ENCODE data around the gene COMMD7.

COMMD7 gene

DNA sequence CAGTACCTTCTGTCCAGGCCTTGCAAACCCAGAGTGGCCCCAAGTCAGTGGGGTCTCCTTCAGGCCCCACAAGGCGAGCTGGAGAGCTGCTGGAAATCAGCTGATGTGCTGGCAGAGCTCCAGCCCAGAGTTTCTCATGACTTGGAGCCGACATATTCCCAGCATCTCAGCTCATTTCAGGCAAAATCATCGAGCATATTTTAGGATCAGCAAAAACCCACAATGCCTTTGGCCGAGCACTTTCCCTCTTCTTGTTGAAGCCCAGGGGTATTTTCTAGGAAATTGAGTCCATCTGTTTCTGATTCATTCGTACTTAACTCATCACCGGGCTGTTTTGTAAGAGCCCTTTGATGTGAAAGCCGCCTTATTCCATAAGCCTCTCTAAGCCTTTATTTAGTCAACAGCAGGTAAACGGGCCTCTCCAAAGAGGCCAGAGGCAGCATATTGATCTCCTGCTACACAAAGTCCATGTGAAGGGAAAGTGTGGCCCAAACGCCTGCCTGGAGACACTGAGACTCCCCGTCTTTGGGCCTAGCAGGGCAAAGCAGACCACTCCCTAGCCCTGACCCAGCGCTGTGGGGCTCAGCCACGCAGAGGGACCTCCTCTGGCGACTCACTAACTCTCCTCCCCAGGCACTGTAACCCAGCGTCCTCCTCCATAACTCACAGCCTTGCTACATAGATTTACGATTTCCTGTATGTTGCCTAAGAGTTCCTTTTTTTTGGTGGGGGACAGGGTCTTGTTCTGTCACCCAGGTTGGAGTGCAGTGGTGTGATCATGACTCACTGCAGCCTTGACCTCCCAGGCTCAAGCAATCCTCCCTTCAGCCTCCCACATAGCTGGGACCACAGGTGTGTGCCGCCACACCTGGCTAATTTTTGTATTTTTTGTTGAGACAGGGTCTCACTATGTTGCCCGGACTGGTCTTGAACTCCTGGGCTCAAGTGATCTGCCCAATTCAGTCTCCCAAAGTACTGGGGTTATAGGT is 57.4 kb downstream of the COMMD7 start:
- no peak overlapping the region for H3K27ac Mint-ChIP-seq
- H3K9me3 Mint-ChIP-seq: no peaks in the 10 kb centered on the region
- H3K4me3 Mint-ChIP-seq: no peak overlapping the region
- no peaks in the 10 kb centered on the region for H3K36me3 Mint-ChIP-seq
- DNase-seq: no peak
- CTCF ChIA-PET: interaction anchor here (0.7 to 1.9 kb wide), 2 partner anchors 87 to 92 kb away, joined by 3 to 7 read pairs; no protein-coding TSS in a partner anchor
- peaks cover 3% of the 10 kb centered on the region for H3K27me3 Mint-ChIP-seq
- peaks cover 14% of the 10 kb centered on the region for H3K4me1 Mint-ChIP-seq

DNA sequence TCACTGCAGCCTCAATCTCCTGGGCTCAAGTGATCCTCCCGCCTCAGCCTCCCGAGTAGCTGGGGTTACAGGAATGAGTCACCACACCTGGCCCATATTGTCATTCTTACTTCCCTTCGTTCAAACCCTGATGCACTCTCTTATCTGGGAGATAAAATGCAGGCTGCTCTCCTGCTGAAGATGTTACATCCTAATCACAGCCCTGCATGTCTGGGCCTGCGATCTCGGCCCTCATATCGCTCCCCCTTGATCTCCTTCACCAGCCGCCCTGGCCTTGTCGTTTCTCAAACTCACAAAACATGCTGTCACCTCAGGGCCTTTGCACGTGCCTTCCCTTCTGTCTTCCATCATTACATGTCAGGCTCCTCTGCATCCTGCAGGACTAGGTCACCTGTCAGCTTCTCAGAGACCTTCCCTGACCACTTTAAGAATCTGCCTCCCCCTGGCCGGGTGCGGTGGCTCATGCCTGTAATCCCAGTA is 60.7 kb downstream of the COMMD7 start:
- CTCF ChIA-PET: interaction anchor here (0.6 kb wide), 1 partner anchor 149 kb away, joined by 3 read pairs; no protein-coding TSS in a partner anchor
- Mint-ChIP-seq H3K27me3 (peaks cover 8% of the 10 kb centered on the region), H3K27ac (no peak overlapping the region), H3K36me3 (no peaks in the 10 kb centered on the region), H3K4me3 (no peak overlapping the region), H3K4me1 (peaks cover 21% of the 10 kb centered on the region), H3K9me3 (no peaks in the 10 kb centered on the region)
- no peak for DNase-seq

GRCh38 chr20:32681175-32682084 is 61.8 kb downstream of the COMMD7 start:
- peak; percentile 31 for DNase-seq
- CTCF ChIA-PET: interaction anchor here (1.1 to 14.1 kb wide), 4 partner anchors 55 to 95 kb away, joined by 3 to 363 read pairs (median 5); no protein-coding TSS in a partner anchor
- H3K9me3 Mint-ChIP-seq: no peaks in the 10 kb centered on the region
- H3K4me1 Mint-ChIP-seq: peaks cover 25% of the 10 kb centered on the region
- H3K36me3 Mint-ChIP-seq: no peaks in the 10 kb centered on the region
- peaks cover 8% of the 10 kb centered on the region for H3K27me3 Mint-ChIP-seq
- H3K27ac Mint-ChIP-seq: no peak overlapping the region
- H3K4me3 Mint-ChIP-seq: no peak overlapping the region

- Mint-ChIP-seq H3K9me3 (no peaks in the 10 kb centered on the region), H3K27me3 (peaks cover 8% of the 10 kb centered on the region), H3K36me3 (no peaks in the 10 kb centered on the region), H3K4me3 (no peak overlapping the region), H3K4me1 (peaks cover 26% of the 10 kb centered on the region), H3K27ac (no peak overlapping the region)
- DNase-seq: no peak
- CTCF ChIA-PET: interaction anchor here (1.1 to 14.1 kb wide), 4 partner anchors 56 to 96 kb away, joined by 3 to 363 read pairs (median 5); no protein-coding TSS in a partner anchor
Observed at GRCh38 chr20:32680544-32681174, 62.6 kb downstream of the COMMD7 start.

- Mint-ChIP-seq H3K4me3 (no peak overlapping the region), H3K4me1 (peaks cover 36% of the 10 kb centered on the region), H3K27ac (no peak overlapping the region), H3K9me3 (no peaks in the 10 kb centered on the region), H3K36me3 (no peaks in the 10 kb centered on the region), H3K27me3 (peaks cover 8% of the 10 kb centered on the region)
- CTCF ChIA-PET: interaction anchor here (14.1 kb wide), 1 partner anchor 98 kb away, joined by 363 read pairs; no protein-coding TSS in a partner anchor
- DNase-seq: no peak
Observed at GRCh38 chr20:32678948-32679347, 64.3 kb downstream of the COMMD7 start.

DNA sequence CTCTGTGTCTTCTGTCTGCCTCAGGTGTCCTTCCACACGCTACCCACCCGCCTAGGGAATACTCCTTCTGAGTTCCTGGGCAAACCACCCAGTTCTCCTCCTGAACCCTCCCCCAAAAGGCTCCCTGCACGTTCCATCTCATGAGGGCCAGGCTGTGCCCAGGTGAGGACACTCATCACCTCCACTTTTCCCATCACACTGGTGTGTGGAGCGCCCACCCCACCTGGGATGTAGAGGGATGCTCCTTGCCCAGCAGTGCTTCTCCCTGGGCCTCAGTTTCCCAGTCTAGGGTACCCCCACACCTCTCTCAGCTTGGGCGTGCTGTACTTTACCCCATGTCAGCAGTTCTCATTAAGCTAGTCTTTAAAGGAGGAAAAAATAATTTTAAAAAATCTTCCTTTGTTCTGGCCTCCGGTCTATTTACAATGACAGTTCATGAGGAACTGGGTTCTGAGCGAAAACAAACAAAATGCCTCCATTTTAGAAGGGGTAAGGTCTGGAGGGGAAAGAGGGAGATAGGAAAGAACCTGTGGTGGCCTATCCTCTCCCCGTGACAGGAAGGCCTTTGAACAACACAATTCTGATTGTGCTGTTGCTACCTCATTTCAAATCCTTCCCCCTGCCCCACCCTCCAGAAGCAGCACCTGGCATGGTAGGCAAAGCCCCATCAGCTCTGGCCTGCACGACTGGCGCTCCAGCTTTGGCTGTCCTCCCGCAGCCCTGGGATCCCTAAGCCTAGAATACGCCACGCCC is 67.9 kb downstream of the COMMD7 start:
- Mint-ChIP-seq H3K4me3 (no peak overlapping the region), H3K36me3 (no peaks in the 10 kb centered on the region), H3K27me3 (peaks cover 15% of the 10 kb centered on the region), H3K27ac (no peak overlapping the region), H3K9me3 (no peaks in the 10 kb centered on the region), H3K4me1 (peaks cover 31% of the 10 kb centered on the region)
- no peak for DNase-seq
- CTCF ChIA-PET: interaction anchor here (1.0 to 14.1 kb wide), 8 partner anchors 61 to 270 kb away, joined by 3 to 363 read pairs (median 4); no protein-coding TSS in a partner anchor

DNA sequence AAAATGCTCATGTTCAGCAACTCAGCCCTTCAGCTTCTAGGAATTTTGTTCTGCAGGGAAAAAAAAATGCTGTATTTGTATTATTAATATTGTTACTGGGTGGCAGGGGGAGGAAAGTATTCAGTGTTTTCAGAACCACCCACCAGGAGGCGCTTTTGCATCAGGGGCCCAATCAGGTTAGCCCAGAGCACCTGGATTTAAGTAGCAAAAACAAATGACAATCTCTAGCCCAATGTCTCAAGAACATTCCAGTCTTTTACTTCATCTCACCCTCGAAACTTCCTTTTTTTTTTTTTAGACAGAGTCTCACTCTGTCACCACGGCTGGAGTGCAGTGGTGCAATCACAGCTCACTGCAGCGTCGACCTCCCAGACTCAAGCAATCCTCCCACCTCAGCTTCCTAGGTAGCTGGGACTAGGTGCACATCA is 68.9 kb downstream of the COMMD7 start:
- H3K9me3 Mint-ChIP-seq: no peaks in the 10 kb centered on the region
- no peak overlapping the region for H3K27ac Mint-ChIP-seq
- CTCF ChIA-PET: interaction anchor here (0.7 to 14.1 kb wide), 15 partner anchors 16 to 422 kb away, joined by 3 to 363 read pairs (median 4); partner anchors contain the start of gene DNMT3B
- no peaks in the 10 kb centered on the region for H3K36me3 Mint-ChIP-seq
- peaks cover 11% of the 10 kb centered on the region for H3K27me3 Mint-ChIP-seq
- peak; percentile 84 for DNase-seq
- peaks cover 31% of the 10 kb centered on the region for H3K4me1 Mint-ChIP-seq
- no peak overlapping the region for H3K4me3 Mint-ChIP-seq

DNA sequence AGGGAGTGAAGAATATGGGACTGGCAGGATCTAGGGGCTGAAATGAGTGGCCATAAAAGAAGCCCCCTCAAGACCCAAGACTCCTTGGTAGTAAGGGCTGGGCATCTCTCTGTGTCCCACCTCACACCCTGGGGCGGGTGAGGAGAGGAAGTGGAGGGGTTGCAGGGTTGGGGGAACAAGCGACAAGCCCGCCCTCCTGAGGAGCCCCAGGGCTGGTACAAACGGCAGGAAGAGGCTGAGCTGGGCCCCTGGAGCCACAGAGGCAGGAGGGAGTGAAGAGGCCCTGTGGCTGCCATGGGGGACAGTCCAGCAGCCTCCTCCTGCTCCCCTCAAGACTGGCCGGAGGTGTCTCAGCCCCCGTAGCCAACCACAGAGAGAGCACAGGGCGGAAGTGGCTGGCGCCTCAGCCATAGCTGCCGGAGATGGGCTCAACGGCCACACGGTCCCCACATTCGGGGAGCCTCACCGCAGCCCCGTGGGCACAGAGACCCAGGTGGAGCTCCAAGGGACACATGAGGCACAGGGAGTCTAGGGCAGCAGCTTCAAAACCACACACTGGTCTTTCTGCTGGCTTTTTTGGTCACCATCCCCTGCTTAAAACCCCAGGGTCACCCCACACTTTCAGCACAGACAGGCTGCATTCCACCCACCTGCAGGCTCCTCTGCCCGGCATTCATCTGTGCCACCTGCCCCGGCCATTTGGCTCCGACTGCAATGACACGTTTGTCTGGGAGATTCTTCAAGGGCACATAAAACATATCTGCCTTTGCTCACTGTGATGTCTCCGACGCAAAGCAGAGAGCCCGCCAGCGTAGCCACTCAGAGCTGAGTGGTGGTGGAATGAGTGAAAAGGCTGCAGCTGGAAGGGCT is 70.0 kb downstream of the COMMD7 start:
- H3K4me1 Mint-ChIP-seq: peaks cover 31% of the 10 kb centered on the region
- CTCF ChIA-PET: interaction anchor here (0.5 to 14.1 kb wide), 21 partner anchors 13 to 423 kb away, joined by 3 to 363 read pairs (median 4); partner anchors contain the start of gene DNMT3B
- no peak overlapping the region for H3K4me3 Mint-ChIP-seq
- H3K9me3 Mint-ChIP-seq: no peaks in the 10 kb centered on the region
- H3K27ac Mint-ChIP-seq: peak overlapping the region; percentile 49
- H3K27me3 Mint-ChIP-seq: peaks cover 11% of the 10 kb centered on the region
- no peaks in the 10 kb centered on the region for H3K36me3 Mint-ChIP-seq
- DNase-seq: peak; percentile 49

- no peaks in the 10 kb centered on the region for H3K36me3 Mint-ChIP-seq
- H3K9me3 Mint-ChIP-seq: no peaks in the 10 kb centered on the region
- H3K4me3 Mint-ChIP-seq: no peak overlapping the region
- H3K27ac Mint-ChIP-seq: peak overlapping the region; percentile 13
- H3K27me3 Mint-ChIP-seq: peaks cover 11% of the 10 kb centered on the region
- CTCF ChIA-PET: interaction anchor here (0.8 to 14.1 kb wide), 10 partner anchors 12 to 171 kb away, joined by 3 to 363 read pairs (median 4); no protein-coding TSS in a partner anchor
- H3K4me1 Mint-ChIP-seq: peaks cover 27% of the 10 kb centered on the region
- no peak for DNase-seq
Observed at GRCh38 chr20:32672394-32672981, 70.8 kb downstream of the COMMD7 start.

GRCh38 chr20:32670773-32671455 is 72.4 kb downstream of the COMMD7 start:
- CTCF ChIA-PET: interaction anchor here (14.1 kb wide), 1 partner anchor 106 kb away, joined by 363 read pairs; no protein-coding TSS in a partner anchor
- no peaks in the 10 kb centered on the region for H3K36me3 Mint-ChIP-seq

DNA sequence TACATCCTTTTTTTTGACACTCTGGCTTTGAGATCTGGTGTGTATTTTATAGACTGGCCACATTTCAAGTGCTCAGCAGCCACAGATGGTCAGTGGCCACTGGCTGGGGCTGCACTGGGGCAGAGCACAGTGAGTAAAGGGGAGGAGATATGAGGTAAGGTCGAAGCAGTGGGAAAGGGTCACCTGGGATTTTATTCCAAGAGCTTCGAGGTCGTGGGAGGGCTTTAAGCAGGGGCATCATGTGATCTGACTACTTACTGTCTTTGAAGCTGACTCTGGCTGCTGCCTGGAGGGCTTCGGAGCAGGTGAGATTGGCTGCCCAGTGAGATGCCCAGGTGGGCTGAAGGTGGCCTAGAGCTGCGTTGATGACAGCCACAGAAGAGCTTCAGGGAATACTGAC is 76.2 kb downstream of the COMMD7 start:
- no peak for DNase-seq
- H3K27me3 Mint-ChIP-seq: no peaks in the 10 kb centered on the region
- CTCF ChIA-PET: interaction anchor here (1.2 kb wide), 1 partner anchor 111 kb away, joined by 4 read pairs; no protein-coding TSS in a partner anchor
- no peak overlapping the region for H3K27ac Mint-ChIP-seq
- H3K4me3 Mint-ChIP-seq: no peak overlapping the region
- H3K4me1 Mint-ChIP-seq: peaks cover 5% of the 10 kb centered on the region
- no peaks in the 10 kb centered on the region for H3K9me3 Mint-ChIP-seq
- no peaks in the 10 kb centered on the region for H3K36me3 Mint-ChIP-seq

More at GRCh38 chr20:32670773-32671455, 72.4 kb downstream of the COMMD7 start:
- H3K4me3 Mint-ChIP-seq: no peak overlapping the region
- H3K9me3 Mint-ChIP-seq: no peaks in the 10 kb centered on the region
- peaks cover 11% of the 10 kb centered on the region for H3K27me3 Mint-ChIP-seq
- H3K4me1 Mint-ChIP-seq: peaks cover 24% of the 10 kb centered on the region
- no peak for DNase-seq
- no peak overlapping the region for H3K27ac Mint-ChIP-seq
